BLaER1 (cell line): ENCODE data around the gene RPTOR.

Source experiments
- H3K27ac ChIP-seq: shearing (Covaris generic); formaldehyde crosslinking; 2 replicates; pipeline ENCODE4 v1.8.1; 2022
- H3K27me3 ChIP-seq: shearing (Covaris generic); formaldehyde crosslinking; 2 replicates; pipeline ENCODE4 v1.8.1; 2022
- H3K36me3 ChIP-seq: shearing (Covaris generic); formaldehyde crosslinking; 2 replicates; pipeline ENCODE4 v1.8.1; 2022
- H3K4me1 ChIP-seq: shearing (Covaris generic); formaldehyde crosslinking; 2 replicates; pipeline ENCODE4 v1.8.1; 2022
- H3K4me2 ChIP-seq: shearing (Covaris generic); formaldehyde crosslinking; 2 replicates; pipeline ENCODE4 v1.8.1; 2022
- H3K4me3 ChIP-seq: shearing (Covaris generic); formaldehyde crosslinking; 2 replicates; pipeline ENCODE4 v1.8.1; 2022
- H3K9ac ChIP-seq: shearing (Covaris generic); formaldehyde crosslinking; 2 replicates; pipeline ENCODE4 v1.8.1; 2022
- H3K9me3 ChIP-seq: shearing (Covaris generic); formaldehyde crosslinking; 2 replicates; pipeline ENCODE4 v1.8.1; 2022
- H4K20me1 ChIP-seq: shearing (Covaris generic); formaldehyde crosslinking; 2 replicates; pipeline ENCODE4 v1.8.1; 2022
- Cebpa-rat ChIP-seq: shearing (Covaris generic); IDR thresholded peaks from 2 replicates; pipeline ENCODE4 v1.8.1; 2022

The RPTOR gene

GRCh38 chr17:80876950-80877728 is 332.5 kb downstream of the RPTOR start:
- peaks cover 92% of the 10 kb centered on the region for H3K4me1 ChIP-seq
- no peak overlapping the region for H3K4me3 ChIP-seq
- peaks cover 12% of the 10 kb centered on the region for H3K36me3 ChIP-seq
- TF ChIP-seq Cebpa-rat, result no peak
- H3K9me3 ChIP-seq, result no peaks in the 10 kb centered on the region
- peaks cover 31% of the 10 kb centered on the region for H4K20me1 ChIP-seq
- peaks cover 15% of the 10 kb centered on the region for H3K27me3 ChIP-seq
- no peak overlapping the region; the same call in 1 of the 2 replicates for H3K27ac ChIP-seq
- peak overlapping the region; percentile 81 for H3K4me2 ChIP-seq
- H3K9ac ChIP-seq, result no peak overlapping the region

GRCh38 chr17:80877729-80878303 is 333.2 kb downstream of the RPTOR start:
- no peak overlapping the region for H3K4me3 ChIP-seq
- TF ChIP-seq Cebpa-rat, result no peak
- H3K9ac ChIP-seq, result no peak overlapping the region
- peaks cover 37% of the 10 kb centered on the region for H4K20me1 ChIP-seq
- H3K36me3 ChIP-seq, result peaks cover 19% of the 10 kb centered on the region
- H3K9me3 ChIP-seq, result no peaks in the 10 kb centered on the region
- peaks cover 21% of the 10 kb centered on the region for H3K27me3 ChIP-seq
- no peak overlapping the region for H3K27ac ChIP-seq
- H3K4me1 ChIP-seq, result peaks cover 92% of the 10 kb centered on the region
- H3K4me2 ChIP-seq, result peak overlapping the region; percentile 81

GRCh38 chr17:80878876-80879722 is 334.5 kb downstream of the RPTOR start:
- Histone ChIP-seq H4K20me1 (peaks cover 50% of the 10 kb centered on the region), H3K9me3 (no peaks in the 10 kb centered on the region), H3K4me1 (peaks cover 92% of the 10 kb centered on the region), H3K4me2 (peak overlapping the region; percentile 95), H3K9ac (no peak overlapping the region), H3K27me3 (peaks cover 31% of the 10 kb centered on the region), H3K4me3 (no peak overlapping the region), H3K27ac (no peak overlapping the region), H3K36me3 (peaks cover 32% of the 10 kb centered on the region)
- no peak for TF ChIP-seq Cebpa-rat

GRCh38 chr17:80879723-80880647 is 335.3 kb downstream of the RPTOR start:
- Histone ChIP-seq H3K4me3 (0 out of 2 replicates have a peak overlapping the region, but pooled peaks have one; percentile 16), H3K4me2 (peak overlapping the region; percentile 95), H3K4me1 (peaks cover 92% of the 10 kb centered on the region), H3K27ac (no peak overlapping the region), H3K9me3 (no peaks in the 10 kb centered on the region), H3K27me3 (peaks cover 32% of the 10 kb centered on the region), H3K9ac (peak overlapping the region; percentile 24; the same call in 1 of the 2 replicates), H3K36me3 (peaks cover 33% of the 10 kb centered on the region), H4K20me1 (peaks cover 59% of the 10 kb centered on the region)
- TF ChIP-seq Cebpa-rat, result no peak

- H3K27me3 ChIP-seq, result peaks cover 32% of the 10 kb centered on the region
- H4K20me1 ChIP-seq, result peaks cover 65% of the 10 kb centered on the region
- H3K4me3 ChIP-seq, result 0 out of 2 replicates have a peak overlapping the region, but pooled peaks have one; percentile 16
- H3K27ac ChIP-seq, result no peak overlapping the region
- peaks cover 34% of the 10 kb centered on the region for H3K36me3 ChIP-seq
- H3K9ac ChIP-seq, result peak overlapping the region; percentile 24; the same call in 1 of the 2 replicates
- TF ChIP-seq Cebpa-rat, result no peak
- H3K4me1 ChIP-seq, result peaks cover 92% of the 10 kb centered on the region
- no peaks in the 10 kb centered on the region for H3K9me3 ChIP-seq
- peak overlapping the region; percentile 95 for H3K4me2 ChIP-seq
These were observed 336.0 kb downstream of the RPTOR start for GRCh38 chr17:80880648-80880985.

GRCh38 chr17:80881306-80881705 is 336.7 kb downstream of the RPTOR start:
- H3K9me3 ChIP-seq, result no peaks in the 10 kb centered on the region
- no peak for TF ChIP-seq Cebpa-rat
- no peak overlapping the region for H3K9ac ChIP-seq
- H3K4me3 ChIP-seq, result no peak overlapping the region
- peaks cover 34% of the 10 kb centered on the region for H3K36me3 ChIP-seq
- H3K4me1 ChIP-seq, result peaks cover 98% of the 10 kb centered on the region
- H4K20me1 ChIP-seq, result peaks cover 72% of the 10 kb centered on the region
- no peak overlapping the region for H3K27ac ChIP-seq
- peaks cover 32% of the 10 kb centered on the region for H3K27me3 ChIP-seq
- peak overlapping the region; percentile 95 for H3K4me2 ChIP-seq

GRCh38 chr17:80882323-80882722 is 337.7 kb downstream of the RPTOR start:
- Histone ChIP-seq H3K27ac (no peak overlapping the region), H3K9ac (no peak overlapping the region), H3K27me3 (peaks cover 32% of the 10 kb centered on the region), H3K9me3 (no peaks in the 10 kb centered on the region), H3K4me1 (peaks cover 99% of the 10 kb centered on the region), H3K4me3 (no peak overlapping the region), H3K36me3 (peaks cover 34% of the 10 kb centered on the region), H4K20me1 (peaks cover 82% of the 10 kb centered on the region), H3K4me2 (peak overlapping the region; percentile 95)
- TF ChIP-seq Cebpa-rat, result no peak

- H4K20me1 ChIP-seq, result peaks cover 83% of the 10 kb centered on the region
- H3K36me3 ChIP-seq, result peaks cover 34% of the 10 kb centered on the region
- H3K4me3 ChIP-seq, result no peak overlapping the region
- no peak overlapping the region for H3K9ac ChIP-seq
- H3K4me2 ChIP-seq, result peak overlapping the region; percentile 95
- no peak overlapping the region for H3K27ac ChIP-seq
- no peak for TF ChIP-seq Cebpa-rat
- no peaks in the 10 kb centered on the region for H3K9me3 ChIP-seq
- peaks cover 38% of the 10 kb centered on the region for H3K27me3 ChIP-seq
- peaks cover 99% of the 10 kb centered on the region for H3K4me1 ChIP-seq
These were observed 338.5 kb downstream of the RPTOR start for GRCh38 chr17:80882926-80883685.
